T-helper 17 cell (primary cell): ENCODE measurements around the gene SPINK14. TPM values are rescaled to one million over a fixed set of nuclear protein-coding genes. Genes with fewer than 3 reads are reported as not detected.

Experiments used
- ATAC-seq: fragments of 150-1000 bp; cut with Tn5 transposase; 2 replicates; pipeline ENCODE4 v1.10.0; 2021; ENCODE audit warnings: mild to moderate bottlenecking, moderate library complexity
- DNase-seq, 3 donors: peaks; one replicate each; pipeline versions ENCODE4 v3.0.0 to v3.0.0-alpha.2; 2020 to 2021
- H3K9me3 ChIP-seq: one replicate; pipeline ENCODE4 v1.7.0; 2013; ENCODE audit warnings: low read length, mild to moderate bottlenecking; ENCODE audit not compliant: control insufficient read depth, poor library complexity, severe bottlenecking
- H3K27ac Mint-ChIP-seq: one replicate; pipeline ENCODE4 v1.8.0; 2022; ENCODE audit warnings: mild to moderate bottlenecking, moderate library complexity, mixed read lengths
- H3K27me3 Mint-ChIP-seq: one replicate; pipeline ENCODE4 v1.8.0; 2022; ENCODE audit warnings: mixed read lengths
- H3K36me3 Mint-ChIP-seq: one replicate; pipeline ENCODE4 v1.8.0; 2022; ENCODE audit warnings: low read depth, mixed read lengths
- H3K4me1 Mint-ChIP-seq: one replicate; pipeline ENCODE4 v1.8.0; 2022; ENCODE audit warnings: mild to moderate bottlenecking, mixed read lengths
- H3K4me3 Mint-ChIP-seq: one replicate; pipeline ENCODE4 v1.8.0; 2022; ENCODE audit warnings: mild to moderate bottlenecking, moderate library complexity, mixed read lengths
- total RNA-seq, 4 donors: library from RNA in 2 of 4; stranded (reverse) in 2 of 4; gene quantifications; one replicate each; pipeline ENCODE4 v1.2.3 and lab custom pipeline; 2022 to 2026

SPINK14 gene
- total RNA-seq (not detected), total RNA-seq (lab: John Stamatoyannopoulos, UW) (0 reads per million in 2 donors)

- H3K9me3 ChIP-seq, result no peaks in the 10 kb centered on the region
- ATAC-seq (no peak), DNase-seq (no peak)
- Mint-ChIP-seq H3K4me3 (no peak within 1 kb of the TSS), H3K27me3 (peaks cover 23% of the 10 kb centered on the region), H3K4me1 (peaks cover 2% of the 10 kb centered on the region), H3K27ac (no peak within 1 kb of the TSS), H3K36me3 (no peaks in the 10 kb centered on the region)
Observed at GRCh38 chr5:148168246-148168645, at the start of gene SPINK14. Gene SPINK14, plus strand, starts transcription at chr5:148168546. Its CDS starts 1,187 bp downstream, at chr5:148169733.

DNA sequence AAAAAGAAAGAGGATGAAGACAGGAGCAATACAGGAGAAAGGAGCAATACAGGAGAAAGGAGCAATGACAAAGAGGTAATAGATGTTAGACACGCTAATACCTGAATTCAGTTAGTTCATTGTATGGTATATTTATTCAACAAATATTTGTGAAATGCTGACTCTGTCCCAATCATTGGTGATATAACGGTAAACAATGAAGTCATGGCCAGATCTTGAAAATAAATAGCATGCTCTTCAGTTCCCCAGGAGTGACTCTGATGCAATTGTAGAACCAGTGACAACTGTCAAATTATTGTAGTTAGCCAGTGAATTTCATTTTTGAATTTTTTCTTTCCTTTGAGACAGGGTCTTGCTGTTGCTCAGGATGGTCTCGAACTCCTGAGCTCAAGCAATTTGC lies 48.0 kb upstream of the SPINK14 start:
- H3K27me3 Mint-ChIP-seq, result peaks cover 9% of the 10 kb centered on the region
- H3K4me3 Mint-ChIP-seq, result no peak overlapping the region
- no peaks in the 10 kb centered on the region for H3K36me3 Mint-ChIP-seq
- H3K4me1 Mint-ChIP-seq, result peaks cover 2% of the 10 kb centered on the region
- H3K27ac Mint-ChIP-seq, result no peak overlapping the region
- no peaks in the 10 kb centered on the region for H3K9me3 ChIP-seq
- ATAC-seq, result no peak
- no peak for DNase-seq

DNA sequence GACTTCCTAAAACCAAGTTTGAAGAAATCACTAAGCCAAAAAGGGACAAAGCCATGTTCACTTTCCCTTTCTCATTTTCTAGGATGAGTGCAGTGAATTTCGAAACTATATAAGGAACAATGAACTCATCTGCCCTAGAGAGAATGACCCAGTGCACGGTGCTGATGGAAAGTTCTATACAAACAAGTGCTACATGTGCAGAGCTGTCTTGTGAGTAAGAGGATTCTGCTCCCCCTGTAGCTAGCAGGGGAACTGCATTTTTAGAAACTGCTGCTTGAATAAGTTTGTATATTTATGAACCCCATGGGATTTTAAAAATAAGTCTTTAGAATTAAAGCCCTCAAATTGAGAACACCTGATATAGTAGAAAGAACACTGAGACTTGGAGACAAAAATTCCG lies 42.7 kb upstream of the SPINK14 start:
- no peaks in the 10 kb centered on the region for H3K9me3 ChIP-seq
- Mint-ChIP-seq H3K4me1 (peaks cover 2% of the 10 kb centered on the region), H3K27ac (no peak overlapping the region), H3K27me3 (peaks cover 5% of the 10 kb centered on the region), H3K4me3 (no peak overlapping the region), H3K36me3 (no peaks in the 10 kb centered on the region)
- ATAC-seq (no peak), DNase-seq (no peak)

GRCh38 chr5:148135091-148136048 lies 33.0 kb upstream of the SPINK14 start:
- DNase-seq (no peak), ATAC-seq (no peak)
- Mint-ChIP-seq H3K36me3 (no peaks in the 10 kb centered on the region), H3K27me3 (peaks cover 32% of the 10 kb centered on the region), H3K27ac (no peak overlapping the region), H3K4me1 (peaks cover 2% of the 10 kb centered on the region), H3K4me3 (no peak overlapping the region)
- H3K9me3 ChIP-seq, result no peaks in the 10 kb centered on the region

GRCh38 chr5:148140846-148141245 lies 27.5 kb upstream of the SPINK14 start:
- no peaks in the 10 kb centered on the region for H3K9me3 ChIP-seq
- Mint-ChIP-seq H3K4me1 (no peaks in the 10 kb centered on the region), H3K27ac (no peak overlapping the region), H3K36me3 (no peaks in the 10 kb centered on the region), H3K4me3 (no peak overlapping the region), H3K27me3 (peaks cover 16% of the 10 kb centered on the region)
- ATAC-seq, result no peak
- DNase-seq, result no peak

- ATAC-seq, result no peak
- H3K36me3 Mint-ChIP-seq, result no peaks in the 10 kb centered on the region
Observed at GRCh38 chr5:148141645-148142044, 26.7 kb upstream of the SPINK14 start.

GRCh38 chr5:148145916-148146315 lies 22.4 kb upstream of the SPINK14 start:
- H3K36me3 Mint-ChIP-seq, result no peaks in the 10 kb centered on the region
- H3K9me3 ChIP-seq, result no peaks in the 10 kb centered on the region
- no peak overlapping the region for H3K4me3 Mint-ChIP-seq
- no peaks in the 10 kb centered on the region for H3K4me1 Mint-ChIP-seq
- H3K27ac Mint-ChIP-seq, result no peak overlapping the region
- DNase-seq (no peak), ATAC-seq (no peak)
- peaks cover 17% of the 10 kb centered on the region for H3K27me3 Mint-ChIP-seq

More at GRCh38 chr5:148141645-148142044, 26.7 kb upstream of the SPINK14 start:
- Mint-ChIP-seq H3K4me3 (no peak overlapping the region), H3K27ac (no peak overlapping the region), H3K27me3 (peaks cover 16% of the 10 kb centered on the region), H3K4me1 (no peaks in the 10 kb centered on the region)
- H3K9me3 ChIP-seq, result no peaks in the 10 kb centered on the region
- no peak for DNase-seq

DNA sequence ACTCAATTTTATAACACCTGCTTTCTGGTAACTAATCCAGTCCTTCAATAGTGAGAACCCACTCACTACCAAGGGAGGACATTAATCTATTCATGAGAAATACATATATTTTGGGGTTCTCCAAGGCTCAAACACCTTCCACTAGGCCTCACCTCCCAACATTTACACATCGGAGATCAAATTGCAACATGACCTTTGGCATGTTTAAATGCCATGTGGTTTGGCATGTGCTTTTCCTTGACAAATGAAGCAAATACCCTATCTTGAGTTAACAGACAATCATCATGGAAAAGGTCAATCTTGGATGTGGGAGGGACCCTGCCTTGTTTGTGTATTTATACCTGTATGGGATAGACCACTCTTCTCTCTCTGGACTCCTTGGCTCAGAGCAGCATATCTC lies 21.9 kb upstream of the SPINK14 start:
- Mint-ChIP-seq H3K4me3 (no peak overlapping the region), H3K27ac (no peak overlapping the region), H3K27me3 (peaks cover 17% of the 10 kb centered on the region), H3K36me3 (no peaks in the 10 kb centered on the region), H3K4me1 (no peaks in the 10 kb centered on the region)
- H3K9me3 ChIP-seq, result no peaks in the 10 kb centered on the region
- no peak for ATAC-seq
- no peak for DNase-seq

GRCh38 chr5:148147415-148147814 lies 20.9 kb upstream of the SPINK14 start:
- Mint-ChIP-seq H3K36me3 (no peaks in the 10 kb centered on the region), H3K27me3 (peaks cover 24% of the 10 kb centered on the region), H3K27ac (no peak overlapping the region), H3K4me3 (no peak overlapping the region), H3K4me1 (no peaks in the 10 kb centered on the region)
- DNase-seq, result no peak
- H3K9me3 ChIP-seq, result no peaks in the 10 kb centered on the region
- ATAC-seq, result no peak

DNA sequence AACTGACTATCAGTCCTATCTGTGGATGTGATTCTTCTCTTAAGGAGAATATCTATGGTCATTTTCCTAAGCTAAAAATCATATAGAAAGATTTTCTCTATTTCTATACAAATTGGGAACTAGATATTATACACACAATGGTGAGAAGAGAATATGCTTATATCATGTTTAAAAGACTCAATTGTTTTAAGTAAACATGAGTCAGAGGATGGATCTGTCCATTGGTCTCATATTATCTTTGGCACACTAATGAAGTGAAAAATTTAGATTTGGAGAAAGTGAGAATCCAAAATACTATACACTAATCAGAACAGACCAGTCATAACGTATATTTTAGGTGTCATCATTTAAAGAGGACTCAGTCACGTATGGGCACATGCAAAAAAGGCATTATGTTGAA lies 16.5 kb upstream of the SPINK14 start:
- Mint-ChIP-seq H3K27ac (no peak overlapping the region), H3K4me1 (no peaks in the 10 kb centered on the region), H3K4me3 (no peak overlapping the region), H3K27me3 (peaks cover 25% of the 10 kb centered on the region), H3K36me3 (no peaks in the 10 kb centered on the region)
- H3K9me3 ChIP-seq, result no peaks in the 10 kb centered on the region
- DNase-seq, result no peak
- no peak for ATAC-seq

- ATAC-seq, result no peak
Observed at GRCh38 chr5:148152781-148153180, 15.6 kb upstream of the SPINK14 start.

DNA sequence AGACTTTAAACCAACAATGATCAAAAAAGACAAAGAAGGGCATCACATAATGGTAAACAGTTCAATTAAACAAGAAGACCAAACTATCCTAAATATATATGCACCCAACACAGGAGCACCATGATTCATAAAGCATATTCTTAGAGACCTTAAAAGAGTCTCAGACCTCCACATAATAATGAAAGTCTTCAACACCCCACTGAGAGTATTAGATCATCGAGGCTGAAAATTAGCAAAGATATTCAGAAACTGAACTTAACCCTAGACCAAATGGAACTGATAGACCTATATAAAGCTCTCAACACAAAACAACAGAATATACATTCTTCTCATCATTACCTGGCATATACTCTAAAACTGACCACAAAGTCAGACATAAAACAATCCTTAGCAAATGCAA lies 11.7 kb upstream of the SPINK14 start:
- ATAC-seq (no peak), DNase-seq (no peak)
- Mint-ChIP-seq H3K4me1 (no peaks in the 10 kb centered on the region), H3K27me3 (peaks cover 7% of the 10 kb centered on the region), H3K27ac (no peak overlapping the region), H3K36me3 (no peaks in the 10 kb centered on the region), H3K4me3 (no peak overlapping the region)
- no peaks in the 10 kb centered on the region for H3K9me3 ChIP-seq

More at GRCh38 chr5:148152781-148153180, 15.6 kb upstream of the SPINK14 start:
- DNase-seq, result no peak
- no peak overlapping the region for H3K4me3 Mint-ChIP-seq
- H3K36me3 Mint-ChIP-seq, result no peaks in the 10 kb centered on the region
- H3K9me3 ChIP-seq, result no peaks in the 10 kb centered on the region
- peaks cover 25% of the 10 kb centered on the region for H3K27me3 Mint-ChIP-seq
- no peaks in the 10 kb centered on the region for H3K4me1 Mint-ChIP-seq
- no peak overlapping the region for H3K27ac Mint-ChIP-seq

GRCh38 chr5:148162038-148162437 lies 6.3 kb upstream of the SPINK14 start:
- H3K4me1 Mint-ChIP-seq, result peaks cover 4% of the 10 kb centered on the region
- H3K27ac Mint-ChIP-seq, result no peak overlapping the region
- peaks cover 4% of the 10 kb centered on the region for H3K27me3 Mint-ChIP-seq
- H3K4me3 Mint-ChIP-seq, result no peak overlapping the region
- ATAC-seq, result no peak
- DNase-seq, result no peak
- no peaks in the 10 kb centered on the region for H3K36me3 Mint-ChIP-seq
- no peaks in the 10 kb centered on the region for H3K9me3 ChIP-seq

- Mint-ChIP-seq H3K4me3 (no peak overlapping the region), H3K27ac (no peak overlapping the region)
- ATAC-seq, result no peak
Observed at GRCh38 chr5:148163345-148163744, 5.0 kb upstream of the SPINK14 start.

More at GRCh38 chr5:148163345-148163744, 5.0 kb upstream of the SPINK14 start:
- H3K27me3 Mint-ChIP-seq, result peaks cover 8% of the 10 kb centered on the region
- H3K9me3 ChIP-seq, result no peaks in the 10 kb centered on the region
- H3K36me3 Mint-ChIP-seq, result no peaks in the 10 kb centered on the region
- H3K4me1 Mint-ChIP-seq, result peaks cover 4% of the 10 kb centered on the region
- DNase-seq, result no peak
